ENCODE data around the gene ARHGAP44.
"Not testable (repeated sequence)": the region's sequence is repeated elsewhere in the genome, so short reads cannot be mapped to it uniquely, and the experiment has no call there.

Gene ARHGAP44

DNA sequence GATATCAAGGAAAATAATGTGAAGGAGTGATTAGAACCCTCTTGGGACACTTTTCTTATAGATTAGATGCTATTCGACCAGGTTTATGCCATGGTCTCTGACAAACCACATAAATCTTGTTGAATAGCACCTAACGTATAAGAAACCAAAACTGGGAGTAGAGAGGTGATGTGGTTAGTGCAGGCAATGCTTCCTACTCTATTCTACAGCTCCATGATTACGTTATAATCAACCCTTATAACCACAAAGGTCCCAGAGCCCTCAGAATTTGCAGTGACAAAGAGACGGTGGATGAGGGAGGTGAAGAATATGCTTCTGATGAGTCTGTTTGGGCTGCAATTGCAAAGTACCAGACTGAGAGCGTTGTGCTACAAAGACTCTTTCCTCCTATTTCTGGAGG lies 78.4 kb downstream of the ARHGAP44 start:
- no peak for TF ChIP-seq ZFX (IDR thresholded peaks at IDR 0.05; ENCODE audit: borderline replicate concordance)
- TF ChIP-seq, protein P1, sequence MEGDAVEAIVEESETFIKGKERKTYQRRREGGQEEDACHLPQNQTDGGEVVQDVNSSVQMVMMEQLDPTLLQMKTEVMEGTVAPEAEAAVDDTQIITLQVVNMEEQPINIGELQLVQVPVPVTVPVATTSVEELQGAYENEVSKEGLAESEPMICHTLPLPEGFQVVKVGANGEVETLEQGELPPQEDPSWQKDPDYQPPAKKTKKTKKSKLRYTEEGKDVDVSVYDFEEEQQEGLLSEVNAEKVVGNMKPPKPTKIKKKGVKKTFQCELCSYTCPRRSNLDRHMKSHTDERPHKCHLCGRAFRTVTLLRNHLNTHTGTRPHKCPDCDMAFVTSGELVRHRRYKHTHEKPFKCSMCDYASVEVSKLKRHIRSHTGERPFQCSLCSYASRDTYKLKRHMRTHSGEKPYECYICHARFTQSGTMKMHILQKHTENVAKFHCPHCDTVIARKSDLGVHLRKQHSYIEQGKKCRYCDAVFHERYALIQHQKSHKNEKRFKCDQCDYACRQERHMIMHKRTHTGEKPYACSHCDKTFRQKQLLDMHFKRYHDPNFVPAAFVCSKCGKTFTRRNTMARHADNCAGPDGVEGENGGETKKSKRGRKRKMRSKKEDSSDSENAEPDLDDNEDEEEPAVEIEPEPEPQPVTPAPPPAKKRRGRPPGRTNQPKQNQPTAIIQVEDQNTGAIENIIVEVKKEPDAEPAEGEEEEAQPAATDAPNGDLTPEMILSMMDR (IDR thresholded peaks at IDR 0.05), result no peak
- no peak overlapping the region for H3K27ac ChIP-seq

DNA sequence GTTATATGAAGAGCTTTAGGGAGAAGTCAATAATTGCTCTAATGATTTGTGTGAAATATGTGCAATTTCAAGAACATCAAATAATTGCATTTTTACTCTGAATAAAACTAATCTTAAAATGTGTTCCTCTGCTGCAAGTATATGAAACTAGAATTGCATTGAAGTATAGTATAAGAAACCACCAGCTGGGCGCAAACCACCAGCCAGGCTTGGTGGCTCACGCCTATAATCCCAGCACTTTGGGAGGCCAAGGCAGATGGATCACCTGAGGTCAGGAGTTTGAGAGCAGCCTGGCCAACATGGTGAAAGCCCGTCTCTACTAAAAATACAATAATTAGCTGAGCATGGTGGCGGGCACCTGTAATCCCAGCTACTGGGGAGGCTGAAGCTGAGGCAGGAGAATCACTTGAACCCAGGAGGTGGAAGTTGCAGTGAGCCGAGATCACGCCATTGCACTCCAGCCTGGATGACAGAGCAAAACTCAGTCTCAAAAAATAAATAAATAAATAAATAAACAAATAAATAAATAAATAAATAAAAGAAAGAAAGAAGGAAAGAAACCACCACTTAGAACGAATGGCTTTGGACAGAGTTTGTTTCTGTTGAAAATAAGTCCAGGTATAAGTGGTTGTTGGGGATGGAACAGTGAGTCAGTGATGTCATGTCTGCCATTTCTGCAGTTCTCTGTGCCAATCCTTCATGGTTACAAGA lies 84.3 kb downstream of the ARHGAP44 start:
- not testable (repeated sequence) for H3K27ac ChIP-seq

DNA sequence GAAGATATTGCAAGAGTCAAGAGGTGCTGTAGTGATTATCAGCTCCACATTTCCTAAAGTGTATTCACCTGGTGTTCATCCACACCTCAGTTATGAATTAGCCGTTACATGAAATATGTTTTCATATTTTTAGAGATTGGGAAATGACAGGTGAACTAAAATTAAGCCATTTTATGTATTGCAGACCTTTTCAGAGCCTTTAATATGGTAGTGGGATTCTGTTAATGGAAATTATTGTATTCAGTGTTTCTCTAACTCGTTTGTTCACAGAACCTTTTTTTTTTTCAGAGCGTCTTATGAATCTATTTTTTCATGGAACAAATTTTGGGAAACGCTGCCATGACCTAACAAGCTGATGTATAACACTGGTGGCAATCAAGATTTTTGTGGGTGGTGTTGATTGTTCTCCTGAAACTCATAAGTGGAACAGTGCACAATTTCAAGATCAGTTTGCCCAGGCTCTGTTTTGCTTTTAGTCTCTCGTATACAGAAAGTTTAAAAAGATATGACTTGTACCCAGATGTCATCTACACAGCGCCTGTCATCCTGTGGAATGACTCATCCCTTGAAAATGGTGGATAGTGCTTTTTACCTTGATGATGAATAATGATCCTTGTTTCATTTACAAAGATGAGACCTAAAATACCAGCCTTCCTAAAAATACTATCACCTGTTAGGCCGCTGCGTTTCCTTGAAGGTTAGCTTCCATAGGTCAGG lies 88.8 kb downstream of the ARHGAP44 start:
- TF ChIP-seq, protein P1 (IDR thresholded peaks at IDR 0.05), result no peak
- no peak for TF ChIP-seq ZFX (IDR thresholded peaks at IDR 0.05; ENCODE audit: borderline replicate concordance)

DNA sequence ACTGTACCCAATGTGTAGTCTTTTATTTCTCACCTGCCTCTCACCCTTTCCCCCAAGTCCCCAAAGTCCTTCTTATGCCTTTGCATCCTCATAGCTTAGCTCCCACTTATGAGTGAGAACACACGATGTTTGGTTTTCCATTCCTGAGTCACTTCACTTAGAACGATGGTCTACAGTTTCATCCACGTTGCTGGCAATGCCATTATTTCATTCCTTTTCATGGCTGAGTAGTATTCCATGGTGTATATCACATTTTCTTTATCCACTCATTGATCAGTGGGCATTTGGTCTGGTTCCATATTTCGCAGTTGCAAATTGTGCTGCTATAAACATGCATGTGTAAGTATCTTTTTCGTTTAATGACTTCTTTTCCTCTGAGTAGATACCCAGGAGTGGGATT lies 89.8 kb downstream of the ARHGAP44 start:
- H3K27ac ChIP-seq, result not testable (repeated sequence)

More for the DNA sequence above, 88.8 kb downstream of the ARHGAP44 start:
- H3K27ac ChIP-seq, result no peak overlapping the region

DNA sequence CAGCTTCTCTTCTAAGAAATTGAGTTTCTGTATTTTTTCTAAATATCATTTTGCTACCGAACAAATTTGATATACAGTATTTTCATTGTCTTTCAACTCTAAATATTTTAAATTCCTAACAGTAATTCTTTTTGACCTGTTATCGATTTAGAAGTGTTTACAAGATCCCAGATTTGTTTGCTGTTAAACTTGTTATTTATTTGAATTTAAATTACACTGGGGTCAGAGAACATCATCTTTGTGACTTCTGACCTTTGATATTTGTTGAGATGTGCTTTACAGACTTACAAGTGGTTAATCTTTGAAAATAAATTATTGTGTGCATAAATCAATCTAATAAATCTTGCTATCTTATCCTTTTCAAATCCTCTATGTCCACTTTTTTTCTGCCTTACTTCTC lies 94.2 kb downstream of the ARHGAP44 start:
- no peak for TF ChIP-seq ZFX (IDR thresholded peaks at IDR 0.05; ENCODE audit: borderline replicate concordance)
- TF ChIP-seq, protein P1 (IDR thresholded peaks at IDR 0.05), result no peak
- H3K27ac ChIP-seq, result no peak overlapping the region

DNA sequence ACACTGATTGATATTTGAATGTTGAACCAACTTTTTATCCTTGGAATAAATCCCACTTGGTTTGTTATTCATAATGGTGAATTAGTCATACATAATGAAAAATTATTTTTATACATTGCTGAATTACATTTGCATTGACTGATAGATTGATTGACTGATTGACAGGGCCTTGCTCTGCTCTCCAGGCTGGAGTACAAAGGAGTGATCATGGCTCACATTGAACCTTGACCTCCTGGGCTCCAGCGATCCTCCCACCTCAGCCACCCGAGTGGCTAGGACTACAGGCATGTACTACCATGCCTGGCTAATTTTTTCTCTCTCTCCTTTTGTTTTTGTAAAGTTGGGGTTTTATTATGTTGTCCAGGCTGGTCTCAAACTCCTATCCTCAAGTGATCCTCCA lies 97.8 kb downstream of the ARHGAP44 start:
- no peak for TF ChIP-seq ZFX (IDR thresholded peaks at IDR 0.05; ENCODE audit: borderline replicate concordance)
- TF ChIP-seq, protein P1 (IDR thresholded peaks at IDR 0.05), result no peak
- H3K27ac ChIP-seq, result no peak overlapping the region

DNA sequence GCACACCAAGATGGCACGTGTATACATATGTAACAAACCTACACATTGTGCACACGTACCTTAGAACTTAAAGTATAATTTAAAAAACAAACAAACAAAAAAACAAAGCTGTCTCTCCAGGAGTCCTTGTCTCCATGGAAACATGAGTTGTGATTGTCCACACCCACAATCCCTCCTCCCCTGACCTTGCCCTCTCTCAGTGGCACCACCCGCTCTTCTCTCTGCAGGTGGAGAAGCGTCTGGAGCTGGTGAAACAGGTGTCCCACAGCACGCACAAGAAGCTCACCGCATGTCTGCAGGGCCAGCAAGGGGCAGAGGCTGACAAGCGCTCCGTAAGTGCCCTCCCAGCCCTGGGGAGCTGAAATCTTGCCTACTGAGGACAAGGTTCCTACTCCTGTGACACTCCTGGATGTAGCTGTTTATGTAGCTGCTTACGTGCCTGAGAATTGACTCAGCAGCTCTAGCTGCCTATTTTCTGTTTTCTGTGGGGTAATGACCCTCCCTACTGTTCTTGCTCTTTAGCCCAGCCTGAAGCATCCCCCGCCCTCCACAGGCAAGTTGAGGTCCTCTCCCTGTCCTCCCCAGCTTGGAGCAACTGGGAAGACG lies 107.0 kb downstream of the ARHGAP44 start:
- TF ChIP-seq, protein P1 (IDR thresholded peaks at IDR 0.05), result no peak
- TF ChIP-seq ZFX (IDR thresholded peaks at IDR 0.05; ENCODE audit: borderline replicate concordance), result no peak

DNA sequence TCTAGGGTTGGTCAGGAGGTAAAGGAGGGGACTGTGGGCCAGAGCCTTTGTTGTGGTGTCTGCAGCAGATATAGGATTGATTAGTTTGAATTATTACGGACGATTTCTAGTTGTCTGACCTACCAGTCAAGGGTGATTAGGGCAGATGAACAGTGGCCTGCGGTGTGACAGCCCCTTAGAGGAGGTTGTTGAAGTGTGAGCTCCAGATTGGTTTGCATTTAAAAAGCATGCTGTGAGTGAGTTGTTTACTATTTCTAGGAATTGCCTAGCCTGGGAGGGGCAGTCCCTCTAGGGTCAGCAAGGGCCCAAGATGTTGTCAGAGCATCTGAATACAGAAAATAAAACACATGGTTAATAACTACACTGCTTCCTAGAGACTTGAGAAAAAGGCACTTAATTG lies 108.8 kb downstream of the ARHGAP44 start:
- no peak for TF ChIP-seq ZFX (IDR thresholded peaks at IDR 0.05; ENCODE audit: borderline replicate concordance)
- TF ChIP-seq, protein P1 (IDR thresholded peaks at IDR 0.05), result no peak
- H3K27ac ChIP-seq, result no peak overlapping the region

More for the DNA sequence above, 107.0 kb downstream of the ARHGAP44 start:
- no peak overlapping the region for H3K27ac ChIP-seq

Data from 22Rv1 (cell line).